ENCODE data around the gene ARHGAP12. TPM values are rescaled to one million over a fixed set of nuclear protein-coding genes. Genes with fewer than 3 reads are reported as not detected.

Gene ARHGAP12
- total RNA-seq, 1 donor from 2014 or later: 29.8 TPM

DNA sequence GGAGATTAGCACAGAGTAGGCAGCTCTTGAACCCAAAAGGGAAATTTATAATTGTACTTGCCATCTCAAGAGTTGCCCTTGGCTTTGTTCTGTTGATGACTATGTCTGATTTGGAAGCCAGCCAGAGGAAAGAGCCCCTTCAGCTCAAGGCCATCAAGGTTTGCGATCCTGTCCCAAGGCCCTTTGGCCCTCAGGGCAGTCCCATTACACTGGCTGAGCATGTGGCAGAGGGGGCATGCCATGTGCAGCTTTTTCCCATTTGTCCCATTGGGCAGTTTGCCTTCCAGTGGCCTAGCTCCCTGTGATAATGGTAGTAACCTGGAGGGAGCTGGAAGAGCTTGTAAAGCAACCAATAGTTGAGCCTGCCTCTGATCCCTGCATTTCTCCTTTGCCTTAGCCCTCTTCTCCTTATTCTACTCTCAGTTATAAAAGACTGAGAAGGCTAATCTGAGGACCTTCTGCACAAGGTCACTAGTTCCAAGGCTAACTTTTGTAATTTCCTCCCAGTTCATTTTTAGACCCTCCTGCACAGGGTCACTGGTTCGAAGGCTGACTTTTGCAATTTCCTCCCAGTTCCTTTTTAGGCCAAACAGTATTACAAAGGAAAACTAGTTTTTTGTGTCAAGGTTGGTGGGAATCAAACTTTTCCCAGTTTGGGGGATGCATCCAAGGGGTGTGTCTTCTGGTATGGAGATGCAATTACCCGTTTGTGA is 31.0 kb upstream of the ARHGAP12 start:
- TF ChIP-seq, protein P1, sequence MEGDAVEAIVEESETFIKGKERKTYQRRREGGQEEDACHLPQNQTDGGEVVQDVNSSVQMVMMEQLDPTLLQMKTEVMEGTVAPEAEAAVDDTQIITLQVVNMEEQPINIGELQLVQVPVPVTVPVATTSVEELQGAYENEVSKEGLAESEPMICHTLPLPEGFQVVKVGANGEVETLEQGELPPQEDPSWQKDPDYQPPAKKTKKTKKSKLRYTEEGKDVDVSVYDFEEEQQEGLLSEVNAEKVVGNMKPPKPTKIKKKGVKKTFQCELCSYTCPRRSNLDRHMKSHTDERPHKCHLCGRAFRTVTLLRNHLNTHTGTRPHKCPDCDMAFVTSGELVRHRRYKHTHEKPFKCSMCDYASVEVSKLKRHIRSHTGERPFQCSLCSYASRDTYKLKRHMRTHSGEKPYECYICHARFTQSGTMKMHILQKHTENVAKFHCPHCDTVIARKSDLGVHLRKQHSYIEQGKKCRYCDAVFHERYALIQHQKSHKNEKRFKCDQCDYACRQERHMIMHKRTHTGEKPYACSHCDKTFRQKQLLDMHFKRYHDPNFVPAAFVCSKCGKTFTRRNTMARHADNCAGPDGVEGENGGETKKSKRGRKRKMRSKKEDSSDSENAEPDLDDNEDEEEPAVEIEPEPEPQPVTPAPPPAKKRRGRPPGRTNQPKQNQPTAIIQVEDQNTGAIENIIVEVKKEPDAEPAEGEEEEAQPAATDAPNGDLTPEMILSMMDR (IDR thresholded peaks at IDR 0.05): no peak
- intact Hi-C loops (cut with DNase I): no loop called here

DNA sequence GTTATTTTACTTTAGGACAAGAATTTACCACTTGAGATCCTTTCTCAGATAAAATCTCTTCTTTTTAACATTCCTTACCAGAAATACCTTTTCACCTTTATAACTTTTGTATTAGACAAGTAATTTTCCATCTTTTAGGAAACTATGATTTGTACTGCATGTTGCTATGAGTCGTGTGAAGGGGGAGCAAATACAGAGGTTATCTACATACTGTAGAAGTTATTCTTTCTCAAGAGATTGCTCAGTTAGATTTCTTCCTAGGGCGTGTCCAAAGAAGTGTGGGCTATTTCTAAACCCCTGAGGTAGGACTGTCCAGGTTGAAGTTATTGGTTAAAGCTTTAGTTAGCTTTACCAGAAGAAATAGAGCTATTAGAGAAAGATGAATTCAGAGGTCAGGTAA is 30.2 kb upstream of the ARHGAP12 start:
- TF ChIP-seq, protein P1 (IDR thresholded peaks at IDR 0.05): no peak
- H3K27me3 ChIP-seq (ENCODE audit: low read depth): no peaks in the 10 kb centered on the region
- H3K4me3 ChIP-seq: no peak overlapping the region
- H3K4me1 ChIP-seq: peaks cover 42% of the 10 kb centered on the region
- DNase-seq (no peak), ATAC-seq (peak; percentile 67 to 72)
- H3K36me3 ChIP-seq: no peaks in the 10 kb centered on the region
- intact Hi-C loops (cut with DNase I): no loop called here
- no peak overlapping the region for H3K27ac ChIP-seq
- no peaks in the 10 kb centered on the region for H3K9me3 ChIP-seq

More for the DNA sequence above, 31.0 kb upstream of the ARHGAP12 start:
- Histone ChIP-seq H3K27ac (no peak overlapping the region), H3K36me3 (no peaks in the 10 kb centered on the region), H3K9me3 (no peaks in the 10 kb centered on the region), H3K4me1 (peaks cover 49% of the 10 kb centered on the region), H3K27me3 (ENCODE audit: low read depth) (no peaks in the 10 kb centered on the region), H3K4me3 (no peak overlapping the region)
- peak in 1 of 2 donors; percentile 28 for ATAC-seq
- no peak for DNase-seq

DNA sequence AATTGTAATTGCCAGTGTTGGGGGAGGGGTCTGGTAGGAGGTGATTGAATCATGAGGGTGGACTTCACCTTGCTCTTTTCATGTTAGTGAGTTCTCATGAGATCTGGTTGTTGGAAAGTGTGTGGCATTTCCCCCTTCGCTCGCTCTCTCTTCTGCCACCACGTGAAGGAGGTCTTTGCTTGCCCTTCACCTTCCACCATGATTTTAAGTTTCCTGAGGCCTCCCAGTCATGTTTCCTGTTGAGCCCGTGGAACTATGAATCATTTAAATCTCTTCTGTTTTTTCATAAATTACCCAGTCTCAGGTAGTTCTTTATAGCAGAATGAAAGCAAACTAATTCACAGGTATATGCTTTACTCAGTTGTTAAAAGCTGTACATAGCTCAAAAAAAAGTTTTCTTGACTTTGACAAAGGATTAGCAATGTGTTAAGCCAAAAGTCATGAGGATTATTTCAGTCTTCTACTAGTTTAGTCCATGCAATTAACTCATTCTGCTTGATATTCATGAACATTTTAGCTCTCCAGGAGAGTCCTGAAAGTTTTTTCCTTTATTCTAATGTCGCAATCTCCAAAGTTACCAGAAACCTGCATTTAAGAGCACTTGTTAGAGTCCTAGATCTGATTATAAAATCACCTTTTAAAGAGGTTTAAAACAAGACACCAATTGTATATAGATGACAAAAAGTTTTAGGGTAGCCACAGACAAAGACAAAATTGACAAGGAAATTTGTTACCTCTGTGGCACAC is 27.7 kb upstream of the ARHGAP12 start:
- no peak overlapping the region for H3K27ac ChIP-seq

DNA sequence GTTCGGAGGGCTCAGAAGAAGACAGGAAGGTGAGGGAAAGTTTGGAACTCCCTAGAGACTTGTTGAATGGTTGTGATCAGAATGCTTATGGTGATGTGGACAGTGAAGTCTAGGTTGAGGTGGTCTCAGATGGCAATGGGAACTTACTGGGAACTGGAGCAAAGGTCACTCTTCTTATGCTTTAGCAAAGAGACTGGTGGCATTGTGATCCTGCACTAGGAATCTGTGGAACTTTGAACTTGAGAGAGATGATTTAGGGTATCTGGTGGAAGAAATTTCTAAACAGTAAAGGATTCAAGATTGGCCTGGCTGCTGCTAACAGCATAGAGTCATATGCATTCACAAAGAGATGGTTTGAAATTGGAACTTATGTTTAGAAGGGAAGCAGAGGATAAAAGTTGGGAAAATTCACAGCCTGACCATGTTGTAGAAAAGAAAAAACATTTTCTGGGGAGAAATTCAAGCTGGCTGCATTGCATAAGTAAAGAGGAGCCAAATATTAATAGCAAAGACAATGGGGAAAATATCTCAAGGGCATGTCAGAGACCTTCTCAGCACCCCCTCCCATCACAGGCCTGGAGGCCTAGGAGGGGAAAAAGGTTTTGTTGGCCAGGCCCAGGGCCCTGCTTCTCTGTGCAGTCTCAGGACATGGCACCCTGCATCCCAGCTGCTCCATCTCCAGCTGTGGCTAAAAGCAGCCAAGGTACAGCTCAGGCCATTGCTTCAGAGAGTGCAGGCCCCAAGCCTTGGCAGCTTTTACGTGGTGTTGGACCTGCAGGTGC is 26.0 kb upstream of the ARHGAP12 start:
- H3K27me3 ChIP-seq (ENCODE audit: low read depth): no peaks in the 10 kb centered on the region
- intact Hi-C loops (cut with DNase I): no loop called here
- ATAC-seq: no peak
- H3K9me3 ChIP-seq: no peaks in the 10 kb centered on the region
- H3K4me1 ChIP-seq: peaks cover 10% of the 10 kb centered on the region
- TF ChIP-seq, protein P1 (IDR thresholded peaks at IDR 0.05): no peak
- no peak overlapping the region for H3K27ac ChIP-seq
- no peak for DNase-seq
- no peak overlapping the region for H3K4me3 ChIP-seq
- H3K36me3 ChIP-seq: no peaks in the 10 kb centered on the region

More for the DNA sequence above, 27.7 kb upstream of the ARHGAP12 start:
- no peaks in the 10 kb centered on the region for H3K27me3 ChIP-seq (ENCODE audit: low read depth)
- DNase-seq (no peak), ATAC-seq (peak in 1 of 2 donors; percentile 37)
- no peaks in the 10 kb centered on the region for H3K9me3 ChIP-seq
- no peak overlapping the region for H3K4me3 ChIP-seq
- TF ChIP-seq, protein P1 (IDR thresholded peaks at IDR 0.05): no peak
- intact Hi-C loops (cut with DNase I): no loop called here
- H3K4me1 ChIP-seq: peaks cover 24% of the 10 kb centered on the region
- H3K36me3 ChIP-seq: no peaks in the 10 kb centered on the region

DNA sequence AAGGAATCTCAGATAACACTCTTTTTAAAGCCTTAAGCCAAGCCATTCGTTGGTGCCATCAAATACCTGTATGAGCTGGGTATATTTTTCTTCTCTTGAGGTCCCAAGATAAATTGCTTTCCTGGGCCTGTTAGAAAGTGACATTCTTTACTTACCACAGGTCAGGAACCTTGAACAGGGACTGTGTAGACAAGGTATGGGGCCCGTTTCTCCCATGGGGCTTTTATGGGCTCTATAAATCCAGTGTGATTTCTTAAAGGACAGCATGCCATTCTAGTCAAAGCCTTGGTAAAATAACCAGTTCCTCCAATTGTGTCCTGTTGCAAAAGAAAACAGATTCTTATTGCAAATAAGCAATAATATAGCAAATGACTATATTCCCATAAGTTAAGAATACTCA is 24.8 kb upstream of the ARHGAP12 start:
- DNase-seq (no peak), ATAC-seq (no peak)
- Histone ChIP-seq H3K4me1 (no peaks in the 10 kb centered on the region), H3K36me3 (no peaks in the 10 kb centered on the region), H3K9me3 (no peaks in the 10 kb centered on the region), H3K27me3 (ENCODE audit: low read depth) (no peaks in the 10 kb centered on the region), H3K27ac (no peak overlapping the region), H3K4me3 (no peak overlapping the region)
- TF ChIP-seq, protein P1 (IDR thresholded peaks at IDR 0.05): no peak
- intact Hi-C loops (cut with DNase I): no loop called here
